B cell (primary cell): Measurements from ENCODE around the gene PPP2R2B. TPM values are rescaled to one million over a fixed set of nuclear protein-coding genes. Genes with fewer than 3 reads are reported as not detected.

Experiments
- ATAC-seq: fragments of 200-7000 bp; cut with Tn5 transposase; one replicate; pipeline ENCODE4 v1.10.0; 2021; ENCODE audit warnings: low read depth, mild to moderate bottlenecking, moderate number of reproducible peaks, moderate library complexity
- CTCF ChIA-PET: fragments of 350-600 bp; sonication (Branson Sonifier 250); formaldehyde crosslinking; loops from one replicate; lab custom pipeline; 2021; ENCODE audit warnings: antibody characterized with exemption, inconsistent platforms; lab: Charles Lee
- POLR2A ChIA-PET: fragments of 350-600 bp; sonication (Branson Sonifier 250); formaldehyde crosslinking; loops from one replicate; lab custom pipeline; 2021; ENCODE audit warnings: antibody characterized with exemption; lab: Charles Lee
- DNase-seq: peaks from one replicate; pipeline ENCODE4 v3.0.0; 2013
- H2AFZ ChIP-seq: 2 replicates; pipeline ENCODE4 v1.6.1; 2012; ENCODE audit warnings: mild to moderate bottlenecking, low read depth, low read length; ENCODE audit not compliant: insufficient read depth, poor library complexity, severe bottlenecking
- H3K27ac ChIP-seq, 2 donors: 1 replicate in 1 of 2; 2 replicates in 1 of 2; pipeline ENCODE4 v1.5.1; 2012 to 2013; ENCODE audit warnings: low read length in 2 of 2, mild to moderate bottlenecking in 2 of 2, moderate library complexity in 1 of 2
- H3K27me3 ChIP-seq, 4 experiments: fragments of 200-600 bp in 1 of 4; sonication (generic) in 1 of 4; replicated peaks in 1 of 4; 1 replicate in 2 of 4; 2 replicates in 2 of 4; pipeline versions ENCODE4 v1.6.1 to v1.7.0; 2013 to 2016; ENCODE audit warnings: low read length in 3 of 4, mild to moderate bottlenecking in 2 of 4, mixed read lengths in 1 of 4, moderate library complexity in 1 of 4; ENCODE audit not compliant: insufficient read depth in 4 of 4, control insufficient read depth in 3 of 4; ENCODE audit errors: control extremely low read depth in 1 of 4
- H3K36me3 ChIP-seq, 2 experiments: replicated peaks in 1 of 2; 1 replicate in 1 of 2; 2 replicates in 1 of 2; pipeline versions ENCODE4 v1.6.1 to v1.7.1; 2013; ENCODE audit warnings: low read length in 1 of 2; ENCODE audit not compliant: insufficient read depth in 2 of 2, control insufficient read depth in 1 of 2; ENCODE audit errors: control extremely low read depth in 1 of 2, extremely low read depth in 1 of 2
- H3K4me1 ChIP-seq, 2 donors: fragments of 200-600 bp in 1 of 2; sonication (generic) in 1 of 2; 1 replicate in 1 of 2; 2 replicates in 1 of 2; pipeline versions ENCODE4 v1.5.1 to v1.6.1; 2013 to 2017; ENCODE audit warnings: low read length in 2 of 2; ENCODE audit not compliant: control insufficient read depth in 2 of 2, insufficient read depth in 2 of 2
- H3K4me2 ChIP-seq: replicated peaks from 2 replicates; pipeline ENCODE3; 2012; ENCODE audit warnings: mild to moderate bottlenecking, low read depth, low read length; ENCODE audit not compliant: poor library complexity, severe bottlenecking
- H3K4me3 ChIP-seq, 5 experiments: fragments of 200-600 bp in 1 of 5; sonication (generic) in 1 of 5; 1 replicate in 3 of 5; 2 replicates in 2 of 5; pipeline versions ENCODE4 v1.5.1 to v1.7.0; 2011 to 2016; ENCODE audit warnings: low read length in 4 of 5, mild to moderate bottlenecking in 4 of 5, low read depth in 2 of 5, control low read depth in 1 of 5, moderate library complexity in 1 of 5; ENCODE audit not compliant: insufficient read depth in 1 of 5; ENCODE audit errors: control extremely low read depth in 1 of 5, extremely low read depth in 1 of 5
- H3K79me2 ChIP-seq: fragments of 200-600 bp; sonication (generic); one replicate; pipeline ENCODE4 v1.6.0; 2016; ENCODE audit warnings: low read length; ENCODE audit not compliant: control insufficient read depth, insufficient read depth
- H3K9ac ChIP-seq: fragments of 200-600 bp; sonication (generic); 2 replicates; pipeline ENCODE4 v1.6.1; 2017; ENCODE audit warnings: mild to moderate bottlenecking, low read length, moderate library complexity
- H3K9me3 ChIP-seq, 3 donors: one replicate each; pipeline versions ENCODE4 v1.6.1 to v1.7.1; 2013; ENCODE audit warnings: low read length in 2 of 3; ENCODE audit not compliant: control insufficient read depth in 2 of 3, insufficient read depth in 1 of 3; ENCODE audit errors: control extremely low read depth in 1 of 3
- H4K20me1 ChIP-seq: 2 replicates; pipeline ENCODE4 v1.6.0; 2012; ENCODE audit warnings: mild to moderate bottlenecking, low read length; ENCODE audit not compliant: insufficient read depth, control insufficient read depth, poor library complexity, severe bottlenecking
- H3K27ac Mint-ChIP-seq: one replicate; pipeline ENCODE4 v1.8.0; 2021; ENCODE audit warnings: mixed read lengths
- H3K27me3 Mint-ChIP-seq: one replicate; pipeline ENCODE4 v1.8.0; 2021; ENCODE audit warnings: mixed read lengths
- H3K4me1 Mint-ChIP-seq: one replicate; pipeline ENCODE4 v1.8.0; 2021; ENCODE audit warnings: mixed read lengths
- H3K4me3 Mint-ChIP-seq: one replicate; pipeline ENCODE4 v1.8.0; 2021; ENCODE audit warnings: mixed read lengths
- H3K9me3 Mint-ChIP-seq: one replicate; pipeline ENCODE4 v1.8.0; 2022; ENCODE audit warnings: mixed read lengths; ENCODE audit not compliant: insufficient read depth
- EZH2 ChIP-seq: IDR thresholded peaks from 2 replicates; pipeline ENCODE4 v1.6.1; 2012; ENCODE audit warnings: borderline replicate concordance, low read depth, mild to moderate bottlenecking, moderate library complexity, low read length; ENCODE audit not compliant: insufficient read depth, poor library complexity, severe bottlenecking
- WGBS: methylation state at CpG from one replicate; pipeline ENCODE4 v1.1.5; 2013; ENCODE audit warnings: missing lambda C conversion rate; ENCODE audit not compliant: insufficient coverage; 5-methylcytosine and 5-hydroxymethylcytosine counted together
- intact Hi-C: fragments of 100-400 bp; cut with micrococcal nuclease; formaldehyde crosslinking; loops from one replicate; pipeline ENCODE4 v1.10.0; 2022
- polyA plus RNA-seq: library from polyadenylated mRNA; depleted of rRNA; stranded (reverse); fragments of >200 nt; gene quantifications from 2 replicates; pipeline ENCODE4 v1.2.3, GENCODE V29; 2012
- total RNA-seq, 2 donors: library from RNA; stranded (reverse); fragments of 120-200 nt in 1 of 2; gene quantifications; 1 replicate in 1 of 2; 2 replicates in 1 of 2; pipeline versions ENCODE4 v1.2.3 to v1.2.4, GENCODE V29; 2013 to 2022
- TF ChIP-seq, protein P1 (sequence below): fragments of 200-600 bp; IDR thresholded peaks from one replicate; pipeline ENCODE4 v1.8.0; 2022; ENCODE audit warnings: antibody characterized with exemption, mild to moderate bottlenecking

PPP2R2B gene
- total and polyA plus RNA-seq, 2 donors (not counting 1 experiment from before 2014, with no cell fraction given): 0.03 TPM; not detected in 1

DNA sequence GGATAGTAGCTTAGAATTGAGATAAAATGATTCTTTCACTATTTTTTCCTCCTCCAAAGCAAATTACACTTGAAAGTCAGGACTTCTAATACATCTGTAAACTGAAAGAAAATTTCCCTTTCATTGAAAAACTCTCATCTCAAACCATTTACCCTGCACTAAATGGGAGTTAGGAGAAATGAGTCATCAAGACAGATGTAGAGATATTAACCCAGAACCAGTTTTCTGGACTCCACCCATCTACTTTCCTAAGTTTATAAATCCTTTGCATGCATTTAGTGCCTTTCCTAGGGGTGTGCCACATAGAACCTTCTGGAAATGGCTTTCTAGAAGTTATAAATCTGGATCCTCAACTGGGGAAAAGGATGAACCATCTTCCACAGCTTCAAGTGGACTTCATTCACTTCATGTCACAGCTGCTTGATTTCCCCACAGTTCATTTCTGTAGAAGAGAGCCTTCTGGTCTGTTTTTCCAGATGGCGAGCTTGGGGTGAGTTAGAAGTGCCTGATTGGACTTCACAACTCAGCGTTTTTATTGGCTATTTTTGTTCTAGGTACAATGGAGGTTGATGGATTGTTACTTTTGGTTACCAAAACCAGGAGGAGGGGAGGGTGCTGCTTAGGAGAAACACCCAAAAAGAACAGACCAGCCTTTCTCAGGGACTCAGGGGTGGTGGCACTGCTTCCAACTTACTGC is 290.1 kb downstream of the PPP2R2B start:
- CTCF ChIA-PET: interaction anchor here (0.7 kb wide), 1 partner anchor 125 kb away, joined by 3 read pairs; no protein-coding TSS in a partner anchor

DNA sequence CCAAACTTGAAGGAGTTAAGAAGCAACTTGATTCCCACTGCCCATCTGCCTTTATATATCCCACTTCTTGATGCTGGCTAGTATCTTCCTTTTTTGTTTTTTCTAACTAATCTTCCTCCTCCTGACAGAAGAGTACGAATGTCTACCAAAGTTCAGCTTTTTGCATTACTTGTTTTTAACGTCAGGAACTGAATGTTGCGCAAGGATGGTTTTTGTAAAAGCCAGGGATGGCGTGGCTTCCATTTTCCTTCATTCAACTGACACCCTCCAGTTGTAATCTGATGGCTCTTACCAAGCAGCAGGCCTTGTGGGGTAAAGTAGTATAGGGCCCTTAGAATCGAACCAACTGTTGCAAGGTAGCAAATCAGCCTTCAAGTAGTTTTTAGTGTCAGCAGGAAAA is 291.8 kb downstream of the PPP2R2B start:
- no peak overlapping the region for H3K27ac ChIP-seq
- no peaks in the 10 kb centered on the region for H3K79me2 ChIP-seq
- H3K27ac Mint-ChIP-seq: no peak overlapping the region
- ChIA-PET CTCF (no interaction called here), POLR2A (no interaction called here)
- no peaks in the 10 kb centered on the region for H3K36me3 ChIP-seq
- no peak for ATAC-seq
- H4K20me1 ChIP-seq: no peaks in the 10 kb centered on the region
- H3K4me2 ChIP-seq: no peak overlapping the region
- no peak for TF ChIP-seq EZH2
- TF ChIP-seq, protein P1, sequence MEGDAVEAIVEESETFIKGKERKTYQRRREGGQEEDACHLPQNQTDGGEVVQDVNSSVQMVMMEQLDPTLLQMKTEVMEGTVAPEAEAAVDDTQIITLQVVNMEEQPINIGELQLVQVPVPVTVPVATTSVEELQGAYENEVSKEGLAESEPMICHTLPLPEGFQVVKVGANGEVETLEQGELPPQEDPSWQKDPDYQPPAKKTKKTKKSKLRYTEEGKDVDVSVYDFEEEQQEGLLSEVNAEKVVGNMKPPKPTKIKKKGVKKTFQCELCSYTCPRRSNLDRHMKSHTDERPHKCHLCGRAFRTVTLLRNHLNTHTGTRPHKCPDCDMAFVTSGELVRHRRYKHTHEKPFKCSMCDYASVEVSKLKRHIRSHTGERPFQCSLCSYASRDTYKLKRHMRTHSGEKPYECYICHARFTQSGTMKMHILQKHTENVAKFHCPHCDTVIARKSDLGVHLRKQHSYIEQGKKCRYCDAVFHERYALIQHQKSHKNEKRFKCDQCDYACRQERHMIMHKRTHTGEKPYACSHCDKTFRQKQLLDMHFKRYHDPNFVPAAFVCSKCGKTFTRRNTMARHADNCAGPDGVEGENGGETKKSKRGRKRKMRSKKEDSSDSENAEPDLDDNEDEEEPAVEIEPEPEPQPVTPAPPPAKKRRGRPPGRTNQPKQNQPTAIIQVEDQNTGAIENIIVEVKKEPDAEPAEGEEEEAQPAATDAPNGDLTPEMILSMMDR: no peak
- H3K27me3 Mint-ChIP-seq: peaks cover 6% of the 10 kb centered on the region
- peaks cover 0 to 3% (median 0%) of the 10 kb centered on the region in 3 donors for H3K9me3 ChIP-seq
- no peaks in the 10 kb centered on the region for H3K4me1 Mint-ChIP-seq
- no peaks in the 10 kb centered on the region for H3K4me1 ChIP-seq
- DNase-seq: no peak
- H3K4me3 Mint-ChIP-seq: no peak overlapping the region
- 40% methylated on average over 1 of the region's 5 CpGs for WGBS
- H2AFZ ChIP-seq: no peak overlapping the region
- no peak overlapping the region for H3K9ac ChIP-seq
- intact Hi-C loops: no loop called here
- H3K4me3 ChIP-seq: no peak overlapping the region
- no peaks in the 10 kb centered on the region for H3K27me3 ChIP-seq
- no peaks in the 10 kb centered on the region for H3K9me3 Mint-ChIP-seq

More for the DNA sequence above, 290.1 kb downstream of the PPP2R2B start:
- no CpG with 5 or more reads among the region's 2 CpGs for WGBS
- Histone ChIP-seq H3K79me2 (no peaks in the 10 kb centered on the region), H4K20me1 (no peaks in the 10 kb centered on the region), H3K36me3 (no peaks in the 10 kb centered on the region), H3K4me1 (no peaks in the 10 kb centered on the region), H2AFZ (no peak overlapping the region), H3K27ac (no peak overlapping the region), H3K9me3 (peaks cover 0 to 3% (median 0%) of the 10 kb centered on the region in 3 donors), H3K27me3 (no peaks in the 10 kb centered on the region), H3K9ac (no peak overlapping the region), H3K4me2 (no peak overlapping the region), H3K4me3 (no peak overlapping the region)
- no peaks in the 10 kb centered on the region for H3K9me3 Mint-ChIP-seq
- intact Hi-C loops: no loop called here
- no peaks in the 10 kb centered on the region for H3K4me1 Mint-ChIP-seq
- ATAC-seq (no peak), DNase-seq (no peak)
- H3K27me3 Mint-ChIP-seq: peaks cover 3% of the 10 kb centered on the region
- no peak overlapping the region for H3K4me3 Mint-ChIP-seq
- POLR2A ChIA-PET: no interaction called here
- no peak for TF ChIP-seq EZH2
- TF ChIP-seq, protein P1: no peak
- H3K27ac Mint-ChIP-seq: no peak overlapping the region
